Vagina (tissue), 2 donors: Measurements from ENCODE around the gene GNL2. TPM values are rescaled to one million over a fixed set of nuclear protein-coding genes. Genes with fewer than 3 reads are reported as not detected.
"Not testable (repeated sequence)": the region's sequence is repeated elsewhere in the genome, so short reads cannot be mapped to it uniquely, and the experiment has no call there.

ENCODE experiments used
- DNase-seq, 2 donors: peaks; one replicate each; pipeline ENCODE4 v3.0.0-alpha.2; 2017; ENCODE audit errors: extremely low spot score in 2 of 2
- H3K27ac ChIP-seq: fragments of 200-600 bp; sonication (generic); one replicate; pipeline ENCODE4 v1.5.1; 2019
- H3K27me3 ChIP-seq: fragments of 200-600 bp; sonication (generic); one replicate; pipeline ENCODE4 v1.5.1; 2019
- H3K36me3 ChIP-seq, 2 donors: fragments of 200-600 bp; sonication (generic); one replicate each; pipeline ENCODE4 v1.5.1; 2017 to 2019
- H3K4me1 ChIP-seq: fragments of 200-600 bp; sonication (generic); one replicate; pipeline ENCODE4 v1.5.1; 2019
- H3K4me3 ChIP-seq, 2 donors: fragments of 200-600 bp; sonication (generic); 1 replicate in 1 of 2; 2 replicates in 1 of 2; pipeline ENCODE4 v1.5.1; 2016 to 2019
- H3K9me3 ChIP-seq: fragments of 200-600 bp; sonication (generic); one replicate; pipeline ENCODE4 v1.5.1; 2019
- CTCF ChIP-seq, 3 experiments: fragments of 450-650 bp in 2 of 3; fragments of 200-600 bp in 1 of 3; sonication (generic) in 1 of 3; IDR thresholded peaks; one replicate each; pipeline ENCODE4 v1.5.1; 2017 to 2019; ENCODE audit warnings: antibody characterized with exemption in 3 of 3, mild to moderate bottlenecking in 2 of 3, moderate library complexity in 2 of 3
- POLR2A ChIP-seq, 2 donors: fragments of 450-650 bp; IDR thresholded peaks; one replicate each; pipeline ENCODE4 v1.6.1; 2017; ENCODE audit warnings: antibody characterized with exemption in 2 of 2, mild to moderate bottlenecking in 2 of 2, moderate library complexity in 2 of 2
- POLR2AphosphoS5 ChIP-seq, 2 donors: sonication (generic); formaldehyde crosslinking; IDR thresholded peaks; one replicate each; pipeline ENCODE4 v1.9.0; 2017; ENCODE audit warnings: antibody characterized with exemption in 2 of 2, mild to moderate bottlenecking in 2 of 2, low read depth in 1 of 2; ENCODE audit not compliant: insufficient read depth in 1 of 2
- intact Hi-C: fragments of 100-400 bp; cut with DNase I; formaldehyde crosslinking; loops from one replicate; pipeline ENCODE4 v1.15.1; 2023
- total RNA-seq: library from RNA; depleted of rRNA; stranded (reverse); fragments of >200 nt; gene quantifications from one replicate; pipeline ENCODE4 v1.2.3, GENCODE V29; 2016

Gene GNL2
- total RNA-seq, 1 donor from 2014 or later: 62.1 TPM

GRCh38 chr1:37544530-37544929 is 51.2 kb downstream of the GNL2 start:
- H3K4me3 ChIP-seq: no peak overlapping the region
- no peak for TF ChIP-seq POLR2AphosphoS5 (IDR thresholded peaks at IDR 0.05; ENCODE audit: insufficient read depth in 1 of 2, low read depth in 1 of 2)
- no peak for TF ChIP-seq POLR2A (IDR thresholded peaks at IDR 0.05)
- TF ChIP-seq CTCF (IDR thresholded peaks at IDR 0.05): no peak
- H3K9me3 ChIP-seq: no peaks in the 10 kb centered on the region
- H3K4me1 ChIP-seq: no peaks in the 10 kb centered on the region
- H3K36me3 ChIP-seq: peaks cover 0 to 60% of the 10 kb centered on the region in 2 donors
- intact Hi-C loops: no loop called here
- no peaks in the 10 kb centered on the region for H3K27me3 ChIP-seq
- H3K27ac ChIP-seq: no peak overlapping the region
- DNase-seq: no peak

GRCh38 chr1:37540036-37540785 is 55.5 kb downstream of the GNL2 start:
- no peak for DNase-seq
- peaks cover 0 to 66% of the 10 kb centered on the region in 2 donors for H3K36me3 ChIP-seq
- H3K4me3 ChIP-seq: no peak overlapping the region
- H3K9me3 ChIP-seq: no peaks in the 10 kb centered on the region
- TF ChIP-seq POLR2AphosphoS5 (IDR thresholded peaks at IDR 0.05; ENCODE audit: insufficient read depth in 1 of 2, low read depth in 1 of 2) (no peak), POLR2A (IDR thresholded peaks at IDR 0.05) (no peak), CTCF (IDR thresholded peaks at IDR 0.05) (no peak)
- intact Hi-C loops: no loop called here
- no peaks in the 10 kb centered on the region for H3K27me3 ChIP-seq
- no peaks in the 10 kb centered on the region for H3K4me1 ChIP-seq
- no peak overlapping the region for H3K27ac ChIP-seq

- H3K27ac ChIP-seq, DNase-seq, H3K27me3 ChIP-seq, H3K4me1 ChIP-seq, H3K4me3 ChIP-seq, H3K9me3 ChIP-seq, intact Hi-C loops: not testable (repeated sequence)
- peaks cover 0 to 59% of the 10 kb centered on the region in 2 donors for H3K36me3 ChIP-seq
These were observed 56.6 kb downstream of the GNL2 start for GRCh38 chr1:37539154-37539553.

GRCh38 chr1:37537378-37537777 is 58.4 kb downstream of the GNL2 start:
- Histone ChIP-seq H3K4me1 (peaks cover 14% of the 10 kb centered on the region), H3K36me3 (peaks cover 0 to 54% of the 10 kb centered on the region in 2 donors), H3K27me3 (no peaks in the 10 kb centered on the region), H3K27ac (no peak overlapping the region), H3K9me3 (no peaks in the 10 kb centered on the region), H3K4me3 (no peak overlapping the region)
- intact Hi-C loops: no loop called here
- no peak for DNase-seq
- TF ChIP-seq POLR2A (IDR thresholded peaks at IDR 0.05) (no peak), POLR2AphosphoS5 (IDR thresholded peaks at IDR 0.05; ENCODE audit: insufficient read depth in 1 of 2, low read depth in 1 of 2) (no peak), CTCF (IDR thresholded peaks at IDR 0.05) (no peak)

GRCh38 chr1:37533317-37534093 is 62.2 kb downstream of the GNL2 start:
- peaks cover 14% of the 10 kb centered on the region for H3K4me1 ChIP-seq
- no peak for TF ChIP-seq POLR2AphosphoS5 (IDR thresholded peaks at IDR 0.05; ENCODE audit: insufficient read depth in 1 of 2, low read depth in 1 of 2)
- H3K27me3 ChIP-seq: no peaks in the 10 kb centered on the region
- no peaks in the 10 kb centered on the region for H3K9me3 ChIP-seq
- intact Hi-C loops: no loop called here
- H3K36me3 ChIP-seq: peaks cover 0 to 27% of the 10 kb centered on the region in 2 donors
- H3K27ac ChIP-seq: peak overlapping the region; percentile 55
- DNase-seq: no peak
- H3K4me3 ChIP-seq: no peak overlapping the region

GRCh38 chr1:37532418-37533156 is 63.1 kb downstream of the GNL2 start:
- intact Hi-C loops, H3K9me3 ChIP-seq, H3K4me3 ChIP-seq, H3K27me3 ChIP-seq, H3K27ac ChIP-seq, DNase-seq: not testable (repeated sequence)
- Histone ChIP-seq H3K36me3 (peaks cover 0 to 17% of the 10 kb centered on the region in 2 donors), H3K4me1 (peaks cover 14% of the 10 kb centered on the region)

- DNase-seq, H3K9me3 ChIP-seq, H3K4me3 ChIP-seq, H3K27me3 ChIP-seq, intact Hi-C loops, H3K27ac ChIP-seq, H3K36me3 ChIP-seq: not testable (repeated sequence)
- peaks cover 14% of the 10 kb centered on the region for H3K4me1 ChIP-seq
These were observed 65.8 kb downstream of the GNL2 start for GRCh38 chr1:37529888-37530287.
